Thyroid gland (tissue), 4 donors: ENCODE data around the gene PNMA8C. TPM values are rescaled to one million over a fixed set of nuclear protein-coding genes. Genes with fewer than 3 reads are reported as not detected.
A peak's percentile ranks its signal among the peaks of the same experiment; 100 is the strongest.

Experiments used
- DNase-seq, 2 donors: peaks; one replicate each; pipeline ENCODE4 v3.0.0-alpha.2; 2019
- H3K27ac ChIP-seq, 3 donors: fragments of 200-600 bp; sonication (generic); 1 replicate in 2 of 3; 2 replicates in 1 of 3; pipeline ENCODE4 v1.5.1; 2016 to 2019; ENCODE audit warnings: mild to moderate bottlenecking in 1 of 3, moderate library complexity in 1 of 3
- H3K27me3 ChIP-seq: fragments of 200-600 bp; sonication (generic); one replicate; pipeline ENCODE4 v1.5.1; 2019
- H3K36me3 ChIP-seq, 2 donors: fragments of 200-600 bp; sonication (generic); one replicate each; pipeline ENCODE4 v1.5.1; 2016 to 2019
- H3K4me1 ChIP-seq, 2 donors: fragments of 200-600 bp; sonication (generic); one replicate each; pipeline ENCODE4 v1.5.1; 2017 to 2019
- H3K4me3 ChIP-seq, 3 donors: fragments of 200-600 bp; sonication (generic); replicated peaks in 1 of 3; 1 replicate in 2 of 3; 2 replicates in 1 of 3; pipeline ENCODE4 v1.5.1; 2016; ENCODE audit warnings: mild to moderate bottlenecking in 1 of 3
- H3K9me3 ChIP-seq: fragments of 200-600 bp; sonication (generic); one replicate; pipeline ENCODE4 v1.5.1; 2017
- CTCF ChIP-seq, 6 experiments: fragments of 200-600 bp in 3 of 6; fragments of 450-650 bp in 3 of 6; sonication (generic) in 3 of 6; IDR thresholded peaks; one replicate each; pipeline ENCODE4 v1.5.1; 2016 to 2019; ENCODE audit warnings: antibody characterized with exemption in 6 of 6, mild to moderate bottlenecking in 2 of 6, inconsistent platforms in 1 of 6, moderate library complexity in 1 of 6
- POLR2A ChIP-seq, 2 donors: fragments of 450-650 bp; IDR thresholded peaks; one replicate each; pipeline ENCODE4 v1.6.1; 2017; ENCODE audit warnings: antibody characterized with exemption in 2 of 2, mild to moderate bottlenecking in 2 of 2, moderate library complexity in 1 of 2
- WGBS, 2 donors: methylation state at CpG; one replicate each; pipeline ENCODE4 v1.1.5; 2017; 5-methylcytosine and 5-hydroxymethylcytosine counted together
- intact Hi-C: fragments of 100-400 bp; cut with DNase I; formaldehyde crosslinking; loops from one replicate; pipeline ENCODE4 v1.15.1; 2023
- total RNA-seq, 4 donors: library from RNA; depleted of rRNA; stranded (reverse); fragments of >200 nt; gene quantifications; one replicate each; pipeline ENCODE4 v1.2.3, GENCODE V29; 2016

Gene PNMA8C
- total RNA-seq, 4 donors from 2014 or later: 0.11 TPM; not detected in 3

- no peak for DNase-seq
- 87 to 88% methylated on average over 21 to 22 of the region's 23 CpGs for WGBS, 2 donors
- H3K4me3 ChIP-seq: no peak overlapping the region
- no peaks in the 10 kb centered on the region for H3K9me3 ChIP-seq
- no peaks in the 10 kb centered on the region for H3K27me3 ChIP-seq
- H3K4me1 ChIP-seq: peaks cover 15 to 21% of the 10 kb centered on the region in 2 donors
- no peak for TF ChIP-seq POLR2A (IDR thresholded peaks at IDR 0.05)
- no peak for TF ChIP-seq CTCF (IDR thresholded peaks at IDR 0.05)
- no peak overlapping the region for H3K27ac ChIP-seq
- intact Hi-C loops: no loop called here
- H3K36me3 ChIP-seq: peaks cover 25 to 45% of the 10 kb centered on the region in 2 donors
Observed at GRCh38 chr19:46383171-46383815, 45.4 kb downstream of the PNMA8C start.

- Histone ChIP-seq H3K4me3 (no peak overlapping the region), H3K4me1 (peaks cover 15 to 33% of the 10 kb centered on the region in 2 donors), H3K27ac (no peak overlapping the region), H3K9me3 (no peaks in the 10 kb centered on the region), H3K36me3 (peaks cover 18 to 34% of the 10 kb centered on the region in 2 donors), H3K27me3 (no peaks in the 10 kb centered on the region)
- TF ChIP-seq POLR2A (IDR thresholded peaks at IDR 0.05) (no peak), CTCF (IDR thresholded peaks at IDR 0.05) (no peak)
- no peak for DNase-seq
- intact Hi-C loops: no loop called here
- WGBS, 2 donors: 90 to 92% methylated on average over 14 to 15 of the region's 15 CpGs
Observed at GRCh38 chr19:46381756-46382345, 46.9 kb downstream of the PNMA8C start.

- intact Hi-C loops: no loop called here
- H3K27me3 ChIP-seq: no peaks in the 10 kb centered on the region
- no peak for DNase-seq
- H3K4me3 ChIP-seq: no peak overlapping the region
- 95 to 100% methylated on average over 2 of the region's 2 CpGs for WGBS, 2 donors
- H3K9me3 ChIP-seq: no peaks in the 10 kb centered on the region
- TF ChIP-seq POLR2A (IDR thresholded peaks at IDR 0.05) (no peak), CTCF (IDR thresholded peaks at IDR 0.05) (no peak)
- H3K27ac ChIP-seq: no peak overlapping the region
- peaks cover 15 to 33% of the 10 kb centered on the region in 2 donors for H3K4me1 ChIP-seq
- H3K36me3 ChIP-seq: peaks cover 23 to 35% of the 10 kb centered on the region in 2 donors
Observed at GRCh38 chr19:46381346-46381745, 47.4 kb downstream of the PNMA8C start.

GRCh38 chr19:46380690-46381089 lies 48.0 kb downstream of the PNMA8C start:
- intact Hi-C loops: no loop called here
- WGBS, 2 donors: 96 to 97% methylated on average over 2 of the region's 2 CpGs

More at GRCh38 chr19:46380690-46381089, 48.0 kb downstream of the PNMA8C start:
- TF ChIP-seq POLR2A (IDR thresholded peaks at IDR 0.05): no peak
- TF ChIP-seq CTCF (IDR thresholded peaks at IDR 0.05): no peak
- no peak for DNase-seq
- H3K36me3 ChIP-seq: peaks cover 25 to 35% of the 10 kb centered on the region in 2 donors
- peak overlapping the region in 1 of 3 donors; percentile 52 for H3K27ac ChIP-seq
- peaks cover 15 to 33% of the 10 kb centered on the region in 2 donors for H3K4me1 ChIP-seq
- no peaks in the 10 kb centered on the region for H3K9me3 ChIP-seq
- no peak overlapping the region for H3K4me3 ChIP-seq
- H3K27me3 ChIP-seq: no peaks in the 10 kb centered on the region
